GM21825 (cell line): ENCODE measurements around the gene TXLNG.
A peak's percentile ranks its signal among the peaks of the same experiment; 100 is the strongest.
"Not testable (repeated sequence)": the region's sequence is repeated elsewhere in the genome, so short reads cannot be mapped to it uniquely, and the experiment has no call there.

Experiments used
- ATAC-seq: cut with Tn5 transposase; IDR thresholded peaks from one replicate; pipeline ENCODE4 v1.9.1; 2021; ENCODE audit warnings: mild to moderate bottlenecking, moderate library complexity; ENCODE audit not compliant: unreplicated experiment

TXLNG gene

DNA sequence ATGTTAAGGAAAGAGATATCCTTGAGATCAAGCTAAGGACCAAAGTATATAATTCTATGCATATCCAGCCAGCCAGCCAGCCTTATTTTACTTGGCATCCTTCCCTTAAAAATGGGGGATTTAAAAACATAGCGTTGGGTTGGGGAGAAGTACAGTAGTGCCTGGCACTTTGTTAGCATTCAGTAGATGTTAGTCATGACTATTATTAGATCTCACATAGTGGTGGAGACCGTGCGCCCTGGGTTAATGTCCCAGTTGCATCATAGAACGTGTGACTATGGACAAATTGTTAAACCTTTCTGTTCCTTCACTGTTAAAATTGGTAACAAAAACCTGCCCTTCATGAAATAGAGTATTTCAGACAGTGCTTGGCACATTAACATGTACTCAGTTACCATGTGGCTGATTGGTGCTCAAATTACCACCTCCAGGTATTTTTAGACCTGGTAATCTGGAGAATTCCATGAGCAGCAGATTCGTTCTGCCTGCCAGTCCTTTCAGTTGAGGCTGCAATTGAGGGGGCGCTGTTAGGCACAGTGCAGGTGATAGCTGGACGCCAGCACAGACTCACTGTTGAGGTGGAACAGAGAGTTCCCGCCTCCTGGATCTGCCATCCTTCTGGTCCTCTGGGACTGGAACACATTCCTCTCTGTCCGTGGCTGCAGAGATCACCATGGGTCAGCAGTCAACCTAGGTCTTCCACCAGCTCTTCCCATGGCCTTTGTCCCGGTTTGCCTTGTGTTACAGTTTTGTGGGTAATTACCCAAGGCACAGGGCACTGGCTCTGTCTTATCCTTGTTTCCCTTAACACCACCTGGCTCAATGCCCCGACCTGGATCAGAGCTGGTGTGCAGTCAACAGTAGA is 52.2 kb downstream of the TXLNG start:
- ATAC-seq, result no peak

- no peak for ATAC-seq
These were observed 53.1 kb downstream of the TXLNG start for GRCh38 chrX:16839219-16839851.

DNA sequence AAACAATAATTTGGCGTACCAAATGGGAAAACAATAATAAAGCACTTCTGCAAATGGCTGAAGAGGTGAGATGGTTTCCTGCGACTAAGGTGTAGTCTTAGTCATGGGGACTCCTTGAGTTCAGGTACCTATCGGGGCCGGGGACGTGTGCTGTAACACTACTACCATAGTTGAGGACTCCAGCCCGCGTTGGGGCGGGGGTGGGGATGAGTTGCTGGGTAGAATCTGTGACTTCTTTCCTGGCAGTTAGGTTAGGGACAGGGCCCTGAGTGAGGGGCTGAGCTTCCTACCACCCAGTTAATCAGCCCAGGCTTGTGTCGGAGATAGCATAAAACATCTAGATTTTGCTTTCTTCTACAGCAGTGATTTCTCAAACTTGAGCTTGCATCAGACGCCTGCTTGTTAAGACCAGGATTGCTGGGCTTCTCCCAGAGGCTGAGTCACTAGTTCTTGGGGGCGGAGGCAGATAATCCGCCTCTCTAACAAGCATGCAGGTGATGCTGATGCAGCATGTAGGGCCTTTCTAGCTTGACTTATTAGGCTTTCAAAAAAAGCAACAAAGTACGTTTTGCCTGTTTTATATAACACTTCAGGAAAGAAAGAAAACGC is 53.7 kb downstream of the TXLNG start:
- ATAC-seq, result no peak

GRCh38 chrX:16842684-16843083 is 56.4 kb downstream of the TXLNG start:
- no peak for ATAC-seq

DNA sequence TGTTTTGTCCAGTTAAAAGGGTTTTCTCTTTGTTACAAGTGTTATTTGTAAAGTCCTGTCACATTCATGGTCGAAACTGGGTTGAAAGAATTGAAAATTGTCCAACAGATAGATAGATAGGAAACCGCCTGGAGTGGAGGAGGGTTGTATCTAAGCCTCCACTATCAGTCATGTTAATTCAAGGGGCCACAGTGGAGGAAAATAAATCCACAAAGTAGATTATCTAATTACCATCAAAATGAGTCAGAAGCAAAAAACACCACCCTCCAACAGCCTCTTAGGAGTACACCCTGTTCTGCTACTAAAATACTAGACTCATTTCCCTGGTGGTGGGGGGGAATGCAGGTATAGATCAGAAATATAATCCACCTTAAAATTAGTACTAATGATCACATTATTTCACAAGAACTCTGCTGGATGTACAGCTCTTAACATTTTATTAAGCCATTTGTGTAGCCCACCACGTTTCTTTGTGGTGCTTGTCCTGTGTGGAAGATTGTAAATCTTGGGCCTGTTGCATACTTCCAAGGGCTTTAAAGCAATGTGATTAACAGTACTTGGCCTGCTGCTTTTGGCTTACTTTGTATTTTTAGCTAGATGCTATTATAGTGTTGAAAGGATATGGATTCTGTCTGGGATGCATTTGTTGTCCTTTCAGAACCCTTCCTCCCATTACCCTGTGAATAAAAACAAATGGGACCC is 57.1 kb downstream of the TXLNG start:
- ATAC-seq, result no peak

- no peak for ATAC-seq
These were observed 59.4 kb downstream of the TXLNG start for GRCh38 chrX:16845686-16846085.

DNA sequence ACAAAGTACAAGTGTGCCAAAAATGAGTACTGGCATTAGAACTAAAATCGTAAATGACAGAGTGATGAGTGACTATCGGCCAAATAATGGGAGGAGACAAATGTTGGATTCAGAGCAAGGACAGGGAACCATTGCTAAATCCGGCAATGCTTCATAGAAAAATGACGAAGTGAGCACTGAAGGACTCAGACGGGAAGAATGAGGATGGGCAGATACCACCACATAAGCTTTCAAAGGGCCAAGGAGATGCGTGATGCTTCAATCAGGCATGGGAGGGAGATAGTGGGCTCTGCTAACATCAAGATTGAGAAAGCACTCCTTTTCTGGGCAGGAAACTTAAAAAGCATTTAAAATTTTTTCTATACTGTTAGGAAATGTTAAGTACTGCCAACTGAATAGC is 62.3 kb downstream of the TXLNG start:
- ATAC-seq, result no peak

DNA sequence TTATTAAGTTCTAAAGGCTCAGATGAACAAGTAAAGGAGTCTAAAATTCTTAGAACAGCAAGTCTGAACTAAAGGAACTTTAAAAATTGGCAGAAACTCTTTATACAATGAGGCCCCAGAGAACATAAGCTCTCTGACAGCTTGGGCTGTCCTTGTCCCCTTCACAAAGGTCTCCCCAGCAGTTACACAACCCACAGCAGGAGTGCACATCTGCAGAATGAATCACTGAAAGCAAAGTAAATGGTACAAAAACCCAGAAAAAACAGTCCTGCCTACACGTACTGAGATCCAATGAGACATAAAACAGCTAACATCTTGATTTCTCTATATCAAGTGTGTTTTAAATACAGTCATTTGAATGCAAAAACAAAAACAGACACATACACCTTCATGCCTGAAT is 65.2 kb downstream of the TXLNG start:
- ATAC-seq, result no peak

DNA sequence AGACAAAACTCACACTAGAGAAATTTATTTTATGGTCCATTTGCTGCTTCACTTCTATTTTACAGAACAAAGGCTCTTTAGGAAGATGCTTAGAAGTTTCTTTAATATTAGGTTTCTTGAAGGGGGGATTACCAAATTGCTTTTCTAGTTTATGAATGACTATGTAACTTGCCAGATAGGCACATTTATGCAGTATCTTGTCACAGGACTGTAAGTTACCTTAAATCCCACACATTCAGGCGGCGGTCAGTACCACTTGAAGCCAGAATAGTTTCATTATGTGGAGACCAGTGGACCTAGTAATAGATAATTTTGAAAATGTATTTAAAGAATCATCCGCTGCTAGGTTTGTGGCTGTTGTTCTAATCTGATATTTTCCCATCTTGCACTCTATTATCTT is 65.6 kb downstream of the TXLNG start:
- ATAC-seq, result no peak

DNA sequence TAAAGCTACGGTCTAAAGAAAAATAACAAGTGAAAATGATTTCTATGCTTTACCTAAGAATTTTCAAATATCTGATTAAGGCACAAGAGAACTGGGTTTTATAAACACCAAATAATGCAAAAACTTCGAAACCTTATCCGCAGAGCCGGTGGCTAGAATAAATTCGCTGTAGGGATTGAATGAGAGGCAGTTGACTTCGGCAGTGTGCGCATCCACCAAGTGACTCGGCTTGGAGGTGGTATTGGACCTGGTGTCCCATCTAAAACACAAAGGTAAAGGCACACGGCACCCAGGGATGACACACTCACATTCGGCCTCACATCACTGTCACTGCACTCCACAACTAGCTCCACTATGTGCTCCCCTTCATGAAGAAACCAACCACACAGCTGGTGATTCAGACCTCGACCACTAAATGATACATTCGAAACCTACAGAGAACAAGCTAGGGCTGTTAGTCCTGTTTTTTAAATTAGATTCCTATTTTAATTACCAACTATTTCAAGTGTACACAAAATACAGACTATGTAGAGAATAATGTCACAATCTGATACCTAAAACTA is 66.4 kb downstream of the TXLNG start:
- no peak for ATAC-seq

DNA sequence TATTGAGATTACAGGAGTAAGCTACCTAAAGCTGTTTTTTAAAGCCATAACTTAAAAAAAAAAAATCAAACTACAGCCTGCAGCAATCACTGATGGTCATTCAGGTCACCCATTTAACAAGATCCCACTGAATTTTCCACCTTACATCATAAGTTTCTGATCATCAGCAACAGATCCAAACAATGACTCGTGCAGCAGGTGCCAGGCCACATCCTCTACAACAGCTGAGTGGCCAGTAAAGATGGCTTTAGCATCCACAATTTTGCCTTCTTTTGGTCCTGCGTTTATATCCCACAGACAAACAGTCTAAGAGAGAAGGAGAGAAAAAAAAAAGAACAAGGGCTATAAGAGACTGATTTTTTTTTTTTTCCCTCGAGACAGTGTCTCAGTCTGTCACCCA is 67.3 kb downstream of the TXLNG start:
- no peak for ATAC-seq

GRCh38 chrX:16855363-16856075 is 69.3 kb downstream of the TXLNG start:
- no peak for ATAC-seq

DNA sequence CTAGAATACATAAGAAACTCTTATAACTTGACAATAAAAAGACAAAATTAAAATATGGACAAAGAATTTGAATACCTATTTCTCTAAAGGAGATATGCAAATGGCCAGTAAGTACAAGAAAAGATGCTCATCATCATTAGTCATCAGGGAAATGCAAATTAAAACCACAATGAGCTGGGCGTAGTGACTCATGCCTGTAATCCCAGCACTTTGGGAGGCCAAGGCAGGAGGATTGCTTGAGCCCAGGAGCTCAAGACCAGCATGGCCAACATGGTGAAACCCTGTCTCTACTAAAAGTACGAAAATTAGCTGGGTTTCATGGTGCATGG is 69.8 kb downstream of the TXLNG start:
- not testable (repeated sequence) for ATAC-seq

DNA sequence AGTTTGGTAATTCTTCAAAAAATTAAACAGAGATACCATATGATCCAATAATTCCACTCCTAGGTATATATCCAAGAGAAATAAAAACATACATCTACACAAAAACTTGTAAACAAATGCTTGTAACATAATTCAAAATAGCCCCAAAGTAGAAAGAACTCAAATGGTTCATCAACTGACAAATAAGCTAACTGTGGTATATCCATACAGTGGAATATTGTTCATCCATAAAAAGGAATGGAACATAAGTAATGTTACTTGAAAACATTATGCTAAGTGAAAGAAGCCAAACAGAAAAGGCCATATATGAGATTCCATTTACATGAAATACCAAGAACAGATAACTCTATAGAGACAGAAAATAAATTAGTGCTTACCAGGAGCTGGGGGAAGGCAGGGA is 70.5 kb downstream of the TXLNG start:
- no peak for ATAC-seq

GRCh38 chrX:16862829-16863228 is 76.6 kb downstream of the TXLNG start:
- no peak for ATAC-seq

DNA sequence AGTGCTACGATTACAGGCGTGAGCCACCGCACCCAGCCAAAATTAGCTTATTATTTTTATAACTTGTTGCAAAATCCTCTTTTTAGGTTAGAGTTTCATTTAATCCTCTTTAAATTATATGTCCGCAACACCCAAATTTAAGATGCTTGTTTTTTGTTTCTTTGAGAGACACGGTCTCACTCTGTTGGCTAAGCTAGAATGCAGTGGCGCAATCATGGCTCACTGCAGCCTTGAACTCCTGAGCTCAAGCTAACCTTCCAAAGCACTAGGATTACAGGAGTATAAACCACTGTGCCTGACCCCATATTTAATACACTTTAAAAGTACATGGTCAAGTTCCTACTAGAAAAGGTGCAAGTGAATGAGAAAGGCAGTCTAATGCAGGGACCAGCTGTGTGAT is 81.7 kb downstream of the TXLNG start:
- no peak for ATAC-seq

DNA sequence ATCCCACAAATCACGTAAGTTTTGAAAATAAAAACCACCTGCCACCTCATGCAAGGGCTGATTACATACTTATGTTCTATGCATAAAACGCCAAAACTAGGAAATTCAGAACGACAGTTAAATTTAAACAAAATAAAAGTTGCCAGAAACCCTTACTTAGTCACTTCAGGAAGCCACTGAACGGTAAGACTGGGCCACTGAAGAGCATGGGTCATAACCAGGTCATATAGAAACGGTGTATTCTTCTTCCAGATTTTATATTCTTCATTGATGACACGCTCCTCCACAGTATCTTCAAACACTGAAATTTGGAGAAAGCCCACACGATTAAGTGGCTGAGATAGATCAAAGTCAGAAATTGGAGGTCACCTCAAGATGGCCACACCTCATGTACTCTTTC is 82.7 kb downstream of the TXLNG start:
- ATAC-seq, result no peak

DNA sequence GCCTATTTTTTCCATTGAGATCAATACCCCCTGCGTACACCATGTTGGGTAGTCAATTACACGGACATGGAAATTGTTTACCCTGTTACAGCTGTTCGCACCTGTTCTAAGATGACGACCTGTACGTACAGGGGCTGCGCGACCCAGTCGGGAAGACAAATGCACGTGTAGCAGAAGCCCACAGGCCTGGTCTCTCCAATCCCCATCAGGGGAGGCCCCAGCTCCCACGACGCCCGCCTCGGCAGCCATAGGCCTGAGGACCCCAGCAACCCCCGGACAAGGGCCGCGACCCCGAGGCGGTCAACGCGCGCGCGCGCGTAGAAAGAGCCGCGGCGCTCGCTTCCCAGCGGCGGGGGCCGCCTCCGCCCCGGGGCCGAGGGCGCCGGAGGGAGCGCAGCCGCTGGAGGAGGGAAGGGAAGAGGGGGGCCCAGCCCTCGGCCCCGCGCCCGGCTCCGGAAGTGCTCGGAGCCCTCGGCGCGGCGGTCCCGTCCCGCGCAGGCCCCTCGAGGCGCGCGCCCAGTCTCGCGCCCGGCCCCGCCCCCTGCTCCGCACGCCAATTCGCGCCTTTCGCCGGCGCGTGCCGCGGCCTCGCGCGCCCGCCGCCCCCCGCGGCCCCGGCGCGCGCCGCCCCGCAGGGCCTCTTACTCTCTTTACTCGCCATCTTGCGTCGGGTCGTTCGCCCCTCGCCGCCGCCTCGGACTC is 83.3 kb downstream of the TXLNG start:
- peak; percentile 38 for ATAC-seq

DNA sequence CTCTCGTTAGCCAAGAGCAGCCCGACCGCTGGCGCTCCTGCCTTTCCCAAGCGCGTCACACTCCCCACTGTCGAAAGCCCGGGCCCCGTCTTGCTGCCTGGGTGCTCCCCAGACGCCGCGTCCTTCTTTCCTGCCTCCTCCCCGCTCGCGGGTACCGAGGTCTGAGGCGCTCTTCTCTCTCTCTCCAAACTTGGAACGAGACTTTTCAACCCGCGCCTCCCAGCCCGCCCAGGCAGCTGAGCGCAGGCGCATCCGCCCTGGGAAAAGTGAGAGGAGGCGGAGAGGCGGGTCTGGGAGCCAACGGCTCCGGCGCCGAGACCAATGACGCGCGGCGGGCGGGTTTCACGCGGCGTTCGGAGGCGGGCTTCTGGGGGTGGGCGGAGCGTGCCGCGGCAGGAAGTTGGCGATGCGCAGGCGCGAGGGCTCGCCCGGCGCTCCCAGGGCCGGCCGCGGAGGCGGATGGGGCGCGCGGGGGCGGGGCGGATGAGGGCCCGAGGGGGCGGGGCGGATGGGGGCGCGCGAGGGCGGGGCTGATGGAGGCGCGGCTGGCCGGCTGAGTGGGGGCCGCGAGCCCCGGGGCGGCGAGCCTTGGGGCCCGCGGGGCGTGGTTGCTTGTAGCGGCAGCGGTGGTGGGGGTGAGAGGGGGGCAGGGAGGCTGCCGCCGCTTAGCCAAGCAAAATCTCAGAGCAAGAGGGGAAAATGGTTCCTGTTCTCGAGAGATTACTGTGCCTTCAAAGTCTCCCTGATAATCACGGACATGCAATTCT is 84.0 kb downstream of the TXLNG start, which contains the start of gene RBBP7:
Gene RBBP7, minus strand, starts transcription at position 268 of the 767 bp plus-strand sequence. CDS start 309 bp downstream, outside the sequence.
- ATAC-seq, result peak; percentile 89
